HepG2 (cell line): Measurements from ENCODE around the gene KCTD19. TPM values are rescaled to one million over a fixed set of nuclear protein-coding genes. Genes with fewer than 3 reads are reported as not detected.

Experiments
- ADNP ChIP-seq: sonication (generic); formaldehyde crosslinking; IDR thresholded peaks from 2 replicates; pipeline ENCODE4 v1.4.0; 2020; ENCODE audit warnings: missing genetic modification reagents
- CCDC6 ChIP-seq: sonication (generic); formaldehyde crosslinking; IDR thresholded peaks from 2 replicates; pipeline ENCODE4 v1.8.1; 2022; ENCODE audit warnings: mild to moderate bottlenecking, missing genetic modification reagents, moderate library complexity
- CERS6 ChIP-seq: sonication (generic); formaldehyde crosslinking; IDR thresholded peaks from 2 replicates; pipeline ENCODE4 v1.5.0; 2020; ENCODE audit warnings: missing genetic modification reagents
- CREM ChIP-seq, 2 experiments: sonication (generic) in 1 of 2; formaldehyde crosslinking in 1 of 2; IDR thresholded peaks; 2 replicates each; pipeline versions ENCODE4 v1.4.0 to v1.6.1; 2016 to 2020; ENCODE audit warnings: antibody characterized with exemption in 1 of 2, mild to moderate bottlenecking in 1 of 2, missing genetic modification reagents in 1 of 2
- ELF1 ChIP-seq: sonication (generic); formaldehyde crosslinking; IDR thresholded peaks from 2 replicates; pipeline ENCODE4 v1.4.0; 2020; ENCODE audit warnings: missing genetic modification reagents
- HES4 ChIP-seq: sonication (generic); formaldehyde crosslinking; IDR thresholded peaks from 2 replicates; pipeline ENCODE4 v1.9.0; 2021; ENCODE audit warnings: mild to moderate bottlenecking, missing genetic modification reagents, borderline replicate concordance
- IKZF1 ChIP-seq: fragments of 450-650 bp; IDR thresholded peaks from 2 replicates; pipeline ENCODE4 v1.7.1; 2016
- JUNB ChIP-seq: sonication (generic); formaldehyde crosslinking; IDR thresholded peaks from 2 replicates; pipeline ENCODE4 v1.8.0; 2022; ENCODE audit warnings: missing genetic modification reagents, mild to moderate bottlenecking, borderline replicate concordance
- KLF16 ChIP-seq, 2 experiments: sonication (generic) in 1 of 2; formaldehyde crosslinking in 1 of 2; IDR thresholded peaks; 2 replicates each; pipeline versions ENCODE4 v1.6.1 to v1.8.0; 2016 to 2023; ENCODE audit warnings: missing genetic modification reagents in 2 of 2, missing compliant biosample characterization in 1 of 2
- MED1 ChIP-seq: sonication (generic); formaldehyde crosslinking; IDR thresholded peaks from 2 replicates; pipeline ENCODE4 v1.4.0; 2020; ENCODE audit warnings: missing genetic modification reagents
- NFE2L1 ChIP-seq: sonication (generic); formaldehyde crosslinking; IDR thresholded peaks from 2 replicates; pipeline ENCODE4 v1.4.0; 2020; ENCODE audit warnings: missing genetic modification reagents, mild to moderate bottlenecking, borderline replicate concordance
- NONO ChIP-seq, 2 experiments: fragments of 450-650 bp in 1 of 2; sonication (generic) in 1 of 2; formaldehyde crosslinking in 1 of 2; IDR thresholded peaks in 1 of 2; conservative IDR thresholded peaks in 1 of 2; 2 replicates each; pipeline versions ENCODE4 v1.6.1 to v1.8.0; 2017 to 2022; ENCODE audit warnings: mild to moderate bottlenecking in 1 of 2, missing genetic modification reagents in 1 of 2, moderate library complexity in 1 of 2
- RARG ChIP-seq: sonication (generic); formaldehyde crosslinking; IDR thresholded peaks from 2 replicates; pipeline ENCODE4 v1.4.0; 2020; ENCODE audit warnings: low read depth, mild to moderate bottlenecking, missing genetic modification reagents
- SMAD3 ChIP-seq: sonication (generic); formaldehyde crosslinking; IDR thresholded peaks from 2 replicates; pipeline ENCODE4 v1.4.0; 2020; ENCODE audit warnings: missing genetic modification reagents
- ZC3H13 ChIP-seq: sonication (generic); formaldehyde crosslinking; IDR thresholded peaks from 2 replicates; pipeline ENCODE4 v1.8.1; 2023; ENCODE audit warnings: mild to moderate bottlenecking, missing genetic modification reagents, moderate library complexity
- ZHX1 ChIP-seq: sonication (generic); formaldehyde crosslinking; IDR thresholded peaks from 2 replicates; pipeline ENCODE4 v1.8.1; 2022; ENCODE audit warnings: low read depth, mild to moderate bottlenecking, missing genetic modification reagents
- ZNF547 ChIP-seq: sonication (generic); formaldehyde crosslinking; IDR thresholded peaks from 2 replicates; pipeline ENCODE4 v1.5.1; 2020; ENCODE audit warnings: mild to moderate bottlenecking, missing genetic modification reagents
- ZNF598 ChIP-seq: sonication (generic); formaldehyde crosslinking; IDR thresholded peaks from 2 replicates; pipeline ENCODE4 v1.5.1; 2020; ENCODE audit warnings: mild to moderate bottlenecking, missing genetic modification reagents, borderline replicate concordance
- ZNF605 ChIP-seq: sonication (generic); formaldehyde crosslinking; IDR thresholded peaks from 2 replicates; pipeline ENCODE4 v1.8.0; 2022; ENCODE audit warnings: mild to moderate bottlenecking, missing genetic modification reagents
- ZNF644 ChIP-seq: IDR thresholded peaks from 2 replicates; pipeline ENCODE4 v1.6.1; 2016; ENCODE audit warnings: low read depth
- ZNF761 ChIP-seq: sonication (generic); formaldehyde crosslinking; conservative IDR thresholded peaks from 2 replicates; pipeline ENCODE4 v1.4.0; 2020; ENCODE audit warnings: mild to moderate bottlenecking, missing genetic modification reagents
- ZNF780A ChIP-seq: sonication (generic); formaldehyde crosslinking; IDR thresholded peaks from 2 replicates; pipeline ENCODE4 v1.8.0; 2022; ENCODE audit warnings: mild to moderate bottlenecking, missing genetic modification reagents, moderate library complexity
- ZNF839 ChIP-seq: sonication (generic); formaldehyde crosslinking; IDR thresholded peaks from 2 replicates; pipeline ENCODE4 v1.4.0; 2020; ENCODE audit warnings: missing genetic modification reagents, mild to moderate bottlenecking, borderline replicate concordance
- polyA plus RNA-seq, 8 experiments: library from polyadenylated mRNA; depleted of rRNA in 3 of 8; stranded (reverse) in 7 of 8; unstranded in 1 of 8; fragments of >200 nt; fragmentation: Illumina TruSeq in 4 of 8; extraction: Trizol in 4 of 8; gene quantifications; 2 replicates each; pipeline versions ENCODE4 v1.2.1 to v1.2.3, GENCODE V29; 2011 to 2016; ENCODE audit warnings: low read depth in 4 of 8, missing spikeins in 1 of 8, mixed read lengths in 1 of 8; ENCODE audit not compliant: insufficient read depth in 1 of 8
- total RNA-seq, 5 experiments: library from RNA; depleted of rRNA; stranded (reverse); fragments of >200 nt; fragmentation: Illumina TruSeq; extraction: Trizol; gene quantifications; 2 replicates each; pipeline ENCODE4 v1.2.3, GENCODE V29; 2016; ENCODE audit warnings: low read depth in 1 of 5

KCTD19 gene
- total and polyA plus RNA-seq, 2 of the 13 experiments (the other 11 are each of a cell fraction or from before 2014, with no cell fraction given), result not detected

GRCh38 chr16:67279296-67280089, 47.0 kb downstream of the KCTD19 start, which contains the start of gene PLEKHG4 (continued):
- TF ChIP-seq HES4 (CRISPR knock-in tag) (0 out of 2 replicates have a peak, but pooled peaks have one; percentile 43), CERS6 (CRISPR knock-in tag) (peak; percentile 77; the same call in 1 of the 2 replicates), CREM (IDR thresholded peaks at IDR 0.05) (no peak), CREM (CRISPR knock-in tag; IDR thresholded peaks at IDR 0.05) (peak; percentile 24; the same call in 1 of the 2 replicates), RARG (CRISPR knock-in tag) (0 out of 2 replicates have a peak, but pooled peaks have one; percentile 54), CCDC6 (CRISPR knock-in tag) (peak; percentile 79), ADNP (CRISPR knock-in tag) (0 out of 2 replicates have a peak, but pooled peaks have one; percentile 51), ZNF598 (CRISPR knock-in tag) (peak; percentile 79; the same call in 1 of the 2 replicates), JUNB (CRISPR knock-in tag) (peak; percentile 35; the same call in 1 of the 2 replicates), ZNF780A (no peak; the same call in 1 of the 2 replicates), ZNF839 (CRISPR knock-in tag) (no peak), KLF16 (CRISPR knock-in tag; IDR thresholded peaks at IDR 0.05) (no peak), SMAD3 (CRISPR knock-in tag) (no peak), IKZF1 (no peak), ZC3H13 (CRISPR knock-in tag) (peak; percentile 86), ZNF761 (CRISPR knock-in tag) (peak; percentile 88; the same call in 1 of the 2 replicates), ZHX1 (0 out of 2 replicates have a peak, but pooled peaks have one; percentile 56), ELF1 (CRISPR knock-in tag) (no peak), ZNF547 (CRISPR knock-in tag) (peak; percentile 93), ZNF644 (CRISPR knock-in tag) (no peak), ZNF605 (CRISPR knock-in tag) (no peak; the same call in 1 of the 2 replicates), NONO (IDR thresholded peaks at IDR 0.05) (no peak), NONO (CRISPR knock-in tag; conservative IDR thresholded peaks at IDR 0.05) (peak; percentile 93), MED1 (CRISPR knock-in tag) (peak; percentile 40; the same call in 1 of the 2 replicates), NFE2L1 (no peak)
